ENCODE results near the gene TTC39A.

Gene TTC39A

GRCh38 chr1:51313961-51314777 lies 16.2 kb downstream of the TTC39A start:
- no peak for DNase-seq

GRCh38 chr1:51313268-51313852 lies 17.0 kb downstream of the TTC39A start:
- DNase-seq, result no peak

- no peak for DNase-seq
These were observed 17.6 kb downstream of the TTC39A start for GRCh38 chr1:51312718-51313117.

GRCh38 chr1:51311826-51312225 lies 18.5 kb downstream of the TTC39A start:
- DNase-seq, result no peak

- DNase-seq, result no peak
These were observed 19.3 kb downstream of the TTC39A start for GRCh38 chr1:51310871-51311613.

GRCh38 chr1:51309291-51309690 lies 21.1 kb downstream of the TTC39A start:
- DNase-seq, result no peak

GRCh38 chr1:51308636-51309035 lies 21.7 kb downstream of the TTC39A start:
- no peak for DNase-seq

GRCh38 chr1:51306950-51307349 lies 23.4 kb downstream of the TTC39A start:
- DNase-seq, result no peak

- no peak for DNase-seq
These were observed 25.0 kb downstream of the TTC39A start for GRCh38 chr1:51305371-51305823.

- DNase-seq, result no peak
These were observed 26.0 kb downstream of the TTC39A start for GRCh38 chr1:51304360-51304759.

- peak; percentile 52 for DNase-seq
These were observed 26.6 kb downstream of the TTC39A start for GRCh38 chr1:51303751-51304251.

- no peak for DNase-seq
These were observed 27.0 kb downstream of the TTC39A start for GRCh38 chr1:51303315-51303714.

GRCh38 chr1:51302746-51303145 lies 27.6 kb downstream of the TTC39A start:
- DNase-seq, result no peak

GRCh38 chr1:51302270-51302669 lies 28.1 kb downstream of the TTC39A start:
- no peak for DNase-seq

- DNase-seq, result no peak
These were observed 28.6 kb downstream of the TTC39A start for GRCh38 chr1:51301844-51302162.

- no peak for DNase-seq
These were observed 29.1 kb downstream of the TTC39A start for GRCh38 chr1:51301152-51301843.

- DNase-seq, result no peak
These were observed 30.2 kb downstream of the TTC39A start for GRCh38 chr1:51299981-51300670.

- no peak for DNase-seq
These were observed 31.0 kb downstream of the TTC39A start for GRCh38 chr1:51299185-51299885.

- no peak for DNase-seq
These were observed 32.0 kb downstream of the TTC39A start for GRCh38 chr1:51298322-51298705.

GRCh38 chr1:51297401-51298321 lies 32.7 kb downstream of the TTC39A start:
- no peak for DNase-seq

All from stimulated activated CD4-positive, alpha-beta T cell treated with anti-CD3 and anti-CD28 coated beads, Interleukin-15, amount 100 ng/mL, for 24 hours (primary cell).